Ovary (tissue), 9 donors: Measurements from ENCODE around the gene ARL2. TPM values are rescaled to one million over a fixed set of nuclear protein-coding genes. Genes with fewer than 3 reads are reported as not detected.

Experiments used
- DNase-seq, 5 donors: peaks; one replicate each; pipeline ENCODE4 v3.0.0-alpha.2; 2019 to 2020
- H3K27ac ChIP-seq, 2 donors: fragments of 200-600 bp; one replicate each; pipeline versions ENCODE4 v1.5.1 to v1.8.0; 2019 to 2022
- H3K27me3 ChIP-seq: fragments of 200-600 bp; one replicate; pipeline ENCODE4 v1.8.0; 2022
- H3K36me3 ChIP-seq: fragments of 200-600 bp; sonication (generic); one replicate; pipeline ENCODE4 v1.5.1; 2019
- H3K4me1 ChIP-seq: one replicate; pipeline ENCODE4 v1.8.1; 2013; ENCODE audit warnings: mild to moderate bottlenecking, moderate library complexity; ENCODE audit not compliant: insufficient read depth
- H3K4me3 ChIP-seq: fragments of 200-600 bp; sonication (generic); one replicate; pipeline ENCODE4 v1.5.1; 2017
- H3K9me3 ChIP-seq, 2 donors: fragments of 200-600 bp in 1 of 2; sonication (generic) in 1 of 2; one replicate each; pipeline versions ENCODE4 v1.5.1 to v1.8.1; 2013 to 2019; ENCODE audit warnings: mild to moderate bottlenecking in 1 of 2, moderate library complexity in 1 of 2
- EP300 ChIP-seq: sonication (generic); formaldehyde crosslinking; IDR thresholded peaks from one replicate; pipeline ENCODE4 v1.6.1; 2017; ENCODE audit warnings: antibody characterized with exemption
- POLR2A ChIP-seq: fragments of 450-650 bp; IDR thresholded peaks from one replicate; pipeline ENCODE4 v1.6.1; 2017; ENCODE audit warnings: antibody characterized with exemption, mild to moderate bottlenecking, moderate library complexity
- WGBS, 3 donors: extraction: QIAGEN DNeasy Blood & Tissue Kit in 1 of 3; methylation state at CpG; one replicate each; pipeline versions ENCODE4 v1.1.5 to v1.1.7; 2013 to 2017; 5-methylcytosine and 5-hydroxymethylcytosine counted together
- intact Hi-C, 4 donors: fragments of 100-400 bp; cut with DNase I; formaldehyde crosslinking; loops; one replicate each; pipeline versions ENCODE4 v1.11.0 to v1.15.1; 2022 to 2023
- polyA plus RNA-seq, 2 donors: library from polyadenylated mRNA; stranded (reverse); fragments of 200-250 nt in 1 of 2; fragments of 350-450 nt in 1 of 2; fragmentation: Illumina TruSeq in 1 of 2; extraction: RNeasy Lipid Tissue Mini Kit (QIAGEN cat#74804) in 1 of 2; gene quantifications; one replicate each; pipeline ENCODE4 v1.2.3, GENCODE V29; 2013 to 2014
- total RNA-seq, 7 donors: library from RNA; depleted of rRNA in 2 of 7; stranded (reverse); fragments of >200 nt in 2 of 7; fragmentation: NEBNext Ultra II Directional in 3 of 7; extraction: Animal tissue kit (Norgen Biotek cat#: 25700) in 3 of 7; gene quantifications; one replicate each; pipeline versions ENCODE4 v1.1.0 to v1.2.4, GENCODE V29; 2016 to 2023
- TF ChIP-seq, protein P1 (sequence below), 3 donors: fragments of 450-650 bp in 2 of 3; fragments of 200-600 bp in 1 of 3; IDR thresholded peaks; one replicate each; pipeline versions ENCODE4 v1.5.1 to v1.8.0; 2016 to 2022; ENCODE audit warnings: antibody characterized with exemption in 3 of 3, mild to moderate bottlenecking in 1 of 3
- donor health status: DM: no; HTN: no; CAD: no; lungs with moderate emphysema.
- donor health status: DM: no; HTN: no; CAD: no.
- donor health status: Bipolar disorder and iron deficiency.
- donor health status: DM: yes; HTN: yes; CAD: no.
- donor health status: DM: no; HTN: no; CAD: no.
- donor health status: DM: yes; HTN: yes; CAD: no.

ARL2 gene
- total and polyA plus RNA-seq, 9 donors, result 60.9 to 147 (median 99.7) TPM

DNA sequence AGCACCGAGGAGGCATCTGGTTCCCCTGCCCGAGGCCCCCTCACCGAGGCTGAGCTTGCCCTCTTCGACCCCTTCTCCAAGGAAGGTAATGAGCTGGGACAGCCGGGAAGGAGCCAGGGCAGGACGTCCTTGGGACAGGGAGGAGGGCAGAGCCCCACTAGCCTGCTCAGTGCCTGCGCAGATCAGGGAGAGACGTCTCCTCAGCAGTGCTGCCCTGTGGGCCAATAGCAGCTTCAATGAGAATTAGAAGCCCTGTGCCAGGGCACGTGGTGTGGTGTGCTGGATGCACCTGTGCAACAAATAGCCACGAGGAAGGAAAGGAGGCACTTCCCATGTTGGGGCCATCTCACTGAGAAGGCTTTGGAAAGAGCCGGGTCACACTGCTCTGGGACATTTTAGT, 21.6 kb downstream of the ARL2 start:
- TF ChIP-seq, protein P1, sequence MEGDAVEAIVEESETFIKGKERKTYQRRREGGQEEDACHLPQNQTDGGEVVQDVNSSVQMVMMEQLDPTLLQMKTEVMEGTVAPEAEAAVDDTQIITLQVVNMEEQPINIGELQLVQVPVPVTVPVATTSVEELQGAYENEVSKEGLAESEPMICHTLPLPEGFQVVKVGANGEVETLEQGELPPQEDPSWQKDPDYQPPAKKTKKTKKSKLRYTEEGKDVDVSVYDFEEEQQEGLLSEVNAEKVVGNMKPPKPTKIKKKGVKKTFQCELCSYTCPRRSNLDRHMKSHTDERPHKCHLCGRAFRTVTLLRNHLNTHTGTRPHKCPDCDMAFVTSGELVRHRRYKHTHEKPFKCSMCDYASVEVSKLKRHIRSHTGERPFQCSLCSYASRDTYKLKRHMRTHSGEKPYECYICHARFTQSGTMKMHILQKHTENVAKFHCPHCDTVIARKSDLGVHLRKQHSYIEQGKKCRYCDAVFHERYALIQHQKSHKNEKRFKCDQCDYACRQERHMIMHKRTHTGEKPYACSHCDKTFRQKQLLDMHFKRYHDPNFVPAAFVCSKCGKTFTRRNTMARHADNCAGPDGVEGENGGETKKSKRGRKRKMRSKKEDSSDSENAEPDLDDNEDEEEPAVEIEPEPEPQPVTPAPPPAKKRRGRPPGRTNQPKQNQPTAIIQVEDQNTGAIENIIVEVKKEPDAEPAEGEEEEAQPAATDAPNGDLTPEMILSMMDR (IDR thresholded peaks at IDR 0.05), result no peak
- TF ChIP-seq POLR2A (no peak), EP300 (no peak)
- H3K4me3 ChIP-seq, result no peak overlapping the region
- no peaks in the 10 kb centered on the region for H3K36me3 ChIP-seq
- DNase-seq, result no peak
- H3K27me3 ChIP-seq, result no peaks in the 10 kb centered on the region
- H3K4me1 ChIP-seq, result no peaks in the 10 kb centered on the region
- H3K9me3 ChIP-seq, result no peaks in the 10 kb centered on the region
- 65% methylated on average over 11 of the region's 11 CpGs for WGBS, 3 donors
- no peak overlapping the region for H3K27ac ChIP-seq
- intact Hi-C loops, result no loop called here

DNA sequence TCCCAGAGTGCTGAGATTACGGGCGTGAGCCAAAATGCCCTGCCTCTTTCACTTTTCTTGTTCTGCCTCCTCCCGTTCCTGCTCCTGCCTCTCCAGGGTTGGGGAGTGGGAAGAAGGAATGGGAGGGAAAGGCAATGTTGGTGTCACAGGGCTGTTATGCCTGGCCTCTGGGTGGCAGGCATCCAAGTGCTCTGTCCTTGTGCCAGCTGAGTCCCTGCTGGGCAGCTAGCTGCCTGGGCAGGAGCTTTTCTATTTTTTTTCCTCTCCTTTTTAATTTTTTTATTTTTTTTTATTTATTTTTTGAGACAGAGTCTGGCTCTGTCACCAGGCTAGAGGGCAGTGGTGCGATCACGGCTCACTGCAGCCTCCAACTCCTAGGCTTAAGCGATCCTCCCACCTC, 23.0 kb downstream of the ARL2 start:
- WGBS, 3 donors, result 76 to 81% (median 80%) methylated on average over 6 of the region's 6 CpGs
- H3K4me3 ChIP-seq, result no peak overlapping the region
- intact Hi-C loops, result no loop called here

DNA sequence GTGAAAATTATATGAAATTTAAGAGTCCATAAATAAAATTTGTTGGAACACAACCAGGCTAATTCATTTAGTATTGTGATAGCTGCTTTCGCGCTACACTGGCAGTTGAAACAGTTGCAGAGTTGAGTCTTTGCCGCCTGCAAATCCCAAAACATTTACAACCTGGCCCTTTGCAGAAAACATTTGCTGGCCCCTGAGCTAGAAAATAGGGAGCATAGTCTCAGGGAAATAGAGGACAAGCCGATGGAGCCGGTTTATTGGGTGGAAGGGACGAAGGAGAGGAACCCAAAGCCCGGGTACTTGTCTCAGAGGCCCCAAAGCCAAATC, 26.5 kb downstream of the ARL2 start:
- H3K9me3 ChIP-seq, result no peaks in the 10 kb centered on the region
- TF ChIP-seq POLR2A (no peak), EP300 (no peak)
- TF ChIP-seq, protein P1 (IDR thresholded peaks at IDR 0.05), result no peak
- peaks cover 2% of the 10 kb centered on the region for H3K4me1 ChIP-seq
- WGBS, 3 donors, result 10 to 13% (median 12%) methylated on average over 7 of the region's 7 CpGs
- no peaks in the 10 kb centered on the region for H3K27me3 ChIP-seq
- no peaks in the 10 kb centered on the region for H3K36me3 ChIP-seq
- peak overlapping the region; percentile 75 for H3K4me3 ChIP-seq
- H3K27ac ChIP-seq, result peak overlapping the region; percentile 77 to 89
- DNase-seq, result no peak
- intact Hi-C loops, result no loop called here

More for the DNA sequence above, 23.0 kb downstream of the ARL2 start:
- no peaks in the 10 kb centered on the region for H3K27me3 ChIP-seq
- no peaks in the 10 kb centered on the region for H3K9me3 ChIP-seq
- no peaks in the 10 kb centered on the region for H3K4me1 ChIP-seq
- peak in 1 of 5 donors; percentile 43 for DNase-seq
- no peak for TF ChIP-seq EP300
- TF ChIP-seq POLR2A, result no peak
- TF ChIP-seq, protein P1 (IDR thresholded peaks at IDR 0.05), result no peak
- no peak overlapping the region for H3K27ac ChIP-seq
- no peaks in the 10 kb centered on the region for H3K36me3 ChIP-seq

DNA sequence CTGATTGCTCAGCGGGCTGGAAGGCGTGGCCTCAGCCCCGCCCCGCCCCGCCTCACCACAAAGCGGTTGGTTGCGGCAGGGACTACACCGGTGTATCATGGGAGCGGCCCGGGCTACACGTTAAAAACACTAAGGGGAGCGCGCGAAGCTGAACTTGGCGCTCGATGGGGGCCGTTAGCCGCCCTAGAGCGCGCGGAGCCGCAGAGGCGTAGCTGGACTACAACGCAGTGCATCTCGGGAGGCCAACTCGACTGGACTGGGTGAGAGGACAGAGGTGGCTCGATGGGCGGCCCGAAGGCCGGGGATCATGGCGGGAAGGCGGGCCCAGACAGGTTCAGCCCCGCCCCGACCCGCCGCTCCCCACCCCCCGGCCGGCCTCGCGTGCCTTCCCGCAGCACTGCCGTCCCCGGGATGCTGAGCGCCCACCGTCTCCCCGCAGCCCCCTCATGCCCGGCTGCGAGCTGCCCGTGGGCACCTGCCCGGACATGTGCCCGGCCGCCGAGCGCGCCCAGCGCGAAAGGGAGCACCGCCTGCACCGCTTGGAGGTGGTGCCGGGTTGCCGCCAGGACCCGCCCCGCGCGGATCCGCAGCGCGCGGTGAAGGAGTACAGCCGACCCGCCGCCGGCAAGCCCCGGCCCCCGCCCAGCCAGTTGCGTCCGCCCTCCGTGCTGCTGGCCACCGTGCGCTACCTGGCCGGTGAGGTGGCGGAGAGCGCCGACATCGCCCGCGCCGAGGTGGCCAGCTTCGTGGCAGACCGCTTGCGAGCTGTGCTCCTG, 27.1 kb downstream of the ARL2 start, which contains the start of gene SAC3D1:
TSS of gene SAC3D1 (plus strand) at position 364 of the 776 bp plus-strand sequence. CDS start at position 447, 83 bp downstream.
- intact Hi-C loops, result no loop called here
- Histone ChIP-seq H3K27me3 (no peaks in the 10 kb centered on the region), H3K9me3 (no peaks in the 10 kb centered on the region), H3K4me3 (peak within 1 kb of the TSS; percentile 75), H3K4me1 (peaks cover 2% of the 10 kb centered on the region), H3K27ac (peak within 1 kb of the TSS; percentile 77 to 89), H3K36me3 (no peaks in the 10 kb centered on the region)
- TF ChIP-seq POLR2A (no peak), EP300 (no peak)
- TF ChIP-seq, protein P1 (IDR thresholded peaks at IDR 0.05), result no peak
- 0 to 1% (median 1%) methylated on average over 27 to 91 of the region's 91 CpGs for WGBS, 3 donors
- DNase-seq, result peak; percentile 87 to 92 (median 89)
